Stimulated activated CD4-positive, alpha-beta T cell treated with anti-CD3 and anti-CD28 coated beads, Interleukin-1b, Interleukin-23, amount 100 ng/mL, for 24 hours (primary cell): Measurements from ENCODE around the gene TRUB2.

Experiments used
- DNase-seq, 4 experiments: peaks; one replicate each; pipeline ENCODE4 v3.0.0-alpha.2; 2020; ENCODE audit warnings: low read depth in 4 of 4, low spot score in 1 of 4

Gene TRUB2

DNA sequence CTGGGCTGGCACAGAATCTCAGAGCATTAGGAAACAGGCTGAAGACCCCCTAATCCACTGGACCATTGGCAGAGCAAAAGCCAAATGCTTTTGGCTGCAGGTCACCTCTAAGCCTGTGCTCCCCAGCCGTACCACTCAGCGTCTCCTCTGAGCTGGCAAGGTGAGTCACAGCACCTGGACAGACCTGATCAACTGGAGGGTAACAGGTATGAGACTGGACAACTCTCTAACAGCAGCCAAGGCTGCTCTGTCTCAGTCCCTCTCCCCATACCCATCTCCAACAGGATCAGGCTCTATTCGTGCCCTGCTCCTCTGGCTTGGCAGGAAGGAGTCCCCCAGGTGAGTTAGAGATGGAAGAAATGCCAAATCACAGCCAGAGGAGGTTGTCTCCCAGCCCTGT, 51.1 kb downstream of the TRUB2 start:
- DNase-seq, result no peak

DNA sequence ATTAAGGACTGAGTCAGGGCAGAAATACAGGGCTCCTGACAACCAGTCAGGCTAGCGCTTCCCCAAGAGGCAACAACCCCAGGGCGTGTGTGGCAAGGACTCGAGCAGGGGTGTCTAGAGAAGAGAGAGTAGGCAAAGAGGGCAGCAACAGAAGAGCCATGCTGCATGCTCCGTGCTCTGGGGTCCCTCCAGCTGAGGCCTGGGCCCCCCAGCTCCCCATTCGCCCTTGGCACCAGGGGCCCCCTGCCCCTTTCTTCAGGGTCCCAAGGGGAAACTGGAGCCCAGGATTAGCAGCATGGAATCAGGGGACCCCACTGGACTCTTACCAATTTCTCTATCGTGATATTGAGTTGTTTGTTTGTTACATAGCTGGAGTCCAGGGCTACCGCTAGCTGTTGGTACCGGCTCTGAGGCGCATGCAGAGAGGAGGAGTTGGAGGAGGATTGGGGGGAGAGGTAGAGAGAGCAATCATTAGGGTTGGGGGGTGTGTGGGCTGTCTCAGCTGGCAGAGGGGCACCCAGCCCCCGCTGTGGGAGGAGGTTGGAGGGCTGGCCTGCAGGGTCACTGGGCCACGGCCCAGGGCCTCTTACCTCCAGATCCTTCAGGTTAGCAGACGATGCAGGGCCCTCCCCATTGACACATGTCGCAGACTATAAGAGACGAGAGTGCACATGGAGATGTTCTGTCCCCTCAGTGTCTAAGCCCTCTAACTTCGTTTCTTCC, 55.2 kb downstream of the TRUB2 start:
- DNase-seq, result no peak

DNA sequence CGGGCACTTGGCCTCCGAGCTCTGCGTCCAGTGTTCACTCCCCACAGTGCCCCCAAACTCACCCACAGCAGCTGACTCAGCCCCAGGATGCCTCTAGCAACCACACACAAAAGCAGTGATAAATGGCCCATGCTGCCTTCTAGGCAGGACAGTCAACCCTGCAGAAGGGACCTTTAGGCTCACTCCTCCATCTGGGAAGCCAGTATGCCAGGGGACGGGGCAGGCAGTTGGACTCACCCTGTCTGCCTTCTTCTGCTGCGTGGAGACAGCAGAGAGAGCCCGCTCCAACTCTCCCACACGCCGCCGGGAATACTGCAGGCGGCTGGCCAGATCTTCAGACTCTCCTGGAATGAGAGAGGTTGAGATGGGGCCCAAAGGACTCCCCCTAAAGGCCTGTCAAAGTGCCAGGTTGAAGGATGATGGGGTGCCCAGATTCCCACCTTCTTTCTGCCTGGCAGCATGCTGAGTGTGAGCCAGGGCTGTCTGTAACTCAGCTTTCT, 56.8 kb downstream of the TRUB2 start:
- DNase-seq, result no peak

DNA sequence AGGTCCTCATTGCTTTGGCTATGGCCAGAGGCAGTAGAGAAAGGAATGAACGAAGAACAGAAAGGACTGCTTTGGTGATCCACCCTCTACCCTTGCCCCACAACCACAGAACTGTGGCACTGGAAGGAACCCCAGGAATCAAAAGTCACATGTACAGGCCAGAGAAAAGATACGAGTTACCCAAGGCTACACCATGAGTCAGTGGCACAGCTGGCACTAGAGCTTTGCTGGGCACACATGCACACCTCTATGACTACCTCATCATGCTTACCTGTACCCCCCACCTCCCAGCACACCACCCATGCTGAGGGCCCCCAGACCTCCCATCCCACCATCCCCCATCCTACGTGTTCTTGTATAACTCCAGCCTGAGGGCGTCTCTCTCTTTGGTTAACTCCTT, 59.6 kb downstream of the TRUB2 start:
- DNase-seq, result no peak

DNA sequence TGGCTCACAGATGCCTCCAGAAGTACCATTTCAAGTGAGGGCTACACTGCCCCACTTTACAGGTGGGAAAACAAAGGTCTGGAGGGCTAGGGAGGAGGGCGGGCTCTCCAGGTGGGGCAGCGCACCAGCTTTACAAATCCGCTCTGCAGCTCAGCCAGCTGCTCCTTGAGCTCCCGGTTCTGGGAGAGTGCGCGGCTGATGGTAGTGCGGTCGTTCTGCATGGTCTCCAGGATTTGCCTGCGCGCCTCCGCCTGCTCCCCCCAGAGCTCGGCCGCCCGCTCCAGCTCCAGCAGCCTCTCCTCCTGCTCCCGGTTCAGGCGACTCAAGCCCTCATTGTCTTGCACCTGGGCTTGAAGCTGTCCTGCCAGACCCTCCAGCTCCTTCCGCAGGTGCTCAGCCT, 61.9 kb downstream of the TRUB2 start:
- DNase-seq, result no peak

DNA sequence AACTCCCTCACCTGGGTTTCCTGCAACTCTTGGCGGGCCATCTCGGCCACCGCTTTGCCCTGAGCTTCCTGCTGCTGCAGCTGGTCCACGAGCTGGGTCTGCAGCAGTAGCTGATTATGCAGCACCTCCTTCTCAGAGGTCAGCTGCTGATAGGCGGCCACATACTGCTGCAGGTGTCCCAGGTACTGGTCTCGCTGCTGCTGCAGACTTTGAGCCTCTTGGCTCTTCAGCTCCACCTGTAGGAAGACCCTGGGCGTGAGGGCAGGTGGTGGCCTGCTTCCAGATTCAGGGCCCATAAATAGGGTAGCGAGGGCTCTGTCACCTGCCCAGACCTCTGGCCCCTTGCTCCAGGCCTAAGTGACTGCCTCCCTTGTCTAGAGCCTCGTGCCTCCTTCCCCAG, 63.1 kb downstream of the TRUB2 start:
- DNase-seq, result no peak

DNA sequence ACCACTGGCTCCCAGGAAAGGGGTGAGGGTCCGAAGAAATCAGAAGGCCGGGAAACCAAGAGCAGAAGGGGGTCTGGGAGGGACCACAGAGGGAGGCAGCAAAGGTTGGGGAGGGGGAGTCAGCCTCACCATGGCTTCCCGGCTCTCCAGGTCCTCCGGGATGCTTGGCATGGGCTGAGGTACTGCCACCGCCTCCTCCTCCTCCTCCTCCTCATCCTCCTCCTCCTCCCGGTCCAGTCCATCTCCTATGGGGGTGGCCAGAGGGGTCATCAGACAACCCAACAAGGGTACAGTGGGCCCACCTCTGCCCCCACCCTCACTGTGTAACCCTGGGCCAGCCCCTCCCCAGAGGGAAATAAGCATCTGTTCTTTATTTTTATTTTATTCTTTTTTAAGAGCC, 63.9 kb downstream of the TRUB2 start:
- no peak for DNase-seq

DNA sequence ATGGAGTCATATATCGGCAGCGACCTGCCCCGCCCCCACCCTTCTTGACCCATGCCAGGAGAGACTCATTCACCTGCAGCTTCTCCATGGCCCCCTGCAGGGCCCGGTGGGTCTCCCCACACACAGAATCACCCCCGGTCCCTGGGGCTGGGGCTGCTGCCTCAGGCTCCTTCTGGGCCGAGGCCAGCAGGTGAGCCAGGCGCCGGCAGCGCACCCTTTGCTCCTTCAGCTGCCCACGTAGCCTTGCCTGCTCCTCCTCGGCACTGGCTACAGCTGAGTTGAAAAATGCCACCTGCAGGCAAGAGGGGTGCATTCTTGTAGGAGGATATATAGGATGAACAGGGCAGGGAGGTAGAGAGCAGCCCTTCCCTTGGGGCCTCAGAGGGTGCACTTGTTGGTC, 64.3 kb downstream of the TRUB2 start:
- no peak for DNase-seq

DNA sequence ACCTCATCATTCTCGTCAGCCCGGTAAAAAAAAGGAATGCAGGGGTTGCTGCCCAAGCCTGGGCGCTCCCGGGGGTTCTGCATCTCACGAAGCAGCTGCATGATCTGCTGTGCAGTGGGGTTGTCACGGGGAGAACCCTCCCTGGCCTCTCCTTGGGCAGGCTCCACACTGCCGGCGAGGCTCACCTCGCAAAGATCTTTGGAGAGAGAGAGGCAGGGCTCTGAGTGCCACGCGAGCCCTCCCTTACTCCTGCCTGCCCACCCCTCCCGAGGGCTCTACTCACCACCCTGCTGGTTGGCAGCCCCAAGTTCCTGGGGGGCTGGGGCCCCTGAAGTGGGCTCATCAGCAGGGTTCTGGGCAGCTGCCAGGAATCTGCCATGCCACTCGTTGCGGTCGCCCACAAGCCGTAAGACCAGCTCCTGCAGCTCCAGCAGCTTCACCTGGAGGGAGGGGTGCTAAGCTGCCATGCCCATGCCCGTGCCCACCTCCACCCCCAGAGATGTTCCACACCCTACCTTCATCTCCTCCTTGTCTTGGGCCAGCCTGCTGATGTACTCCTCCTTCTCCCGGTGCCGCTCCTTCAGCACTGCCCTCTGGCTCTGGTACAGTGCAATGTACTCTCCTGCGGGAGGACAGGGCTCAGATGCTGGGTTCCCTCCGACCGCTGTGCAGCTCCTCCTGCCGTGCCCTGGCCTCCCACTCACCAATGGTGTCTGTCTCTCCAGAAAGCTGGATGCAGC, 65.0 kb downstream of the TRUB2 start:
- no peak for DNase-seq
